ENCODE results near the gene RBM19. TPM values are rescaled to one million over a fixed set of nuclear protein-coding genes. Genes with fewer than 3 reads are reported as not detected.

The RBM19 gene
- polyA plus RNA-seq, 10 donors = 11.8 to 21.7 (median 14.9) TPM

DNA sequence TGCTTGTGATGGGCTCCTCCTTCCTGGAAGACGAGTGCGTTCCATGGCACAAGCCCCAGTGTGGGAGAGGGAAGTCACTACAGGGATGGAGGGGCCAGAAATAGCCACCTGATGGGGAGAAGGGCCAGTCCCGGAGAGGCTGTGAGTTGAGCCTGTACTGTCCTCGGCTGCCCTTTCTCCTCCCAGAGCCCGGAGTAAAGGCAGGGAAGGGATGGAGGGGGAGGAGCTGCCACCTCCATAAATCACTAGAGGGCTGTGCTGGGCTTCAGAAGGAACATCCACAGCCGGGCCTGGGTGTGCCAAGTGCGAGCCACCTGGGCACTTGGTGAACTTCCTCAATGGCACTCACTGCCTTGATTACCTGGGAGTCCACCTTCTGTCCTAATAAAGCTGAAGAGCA, 110.1 kb downstream of the RBM19 start:
- no peak for DNase-seq

DNA sequence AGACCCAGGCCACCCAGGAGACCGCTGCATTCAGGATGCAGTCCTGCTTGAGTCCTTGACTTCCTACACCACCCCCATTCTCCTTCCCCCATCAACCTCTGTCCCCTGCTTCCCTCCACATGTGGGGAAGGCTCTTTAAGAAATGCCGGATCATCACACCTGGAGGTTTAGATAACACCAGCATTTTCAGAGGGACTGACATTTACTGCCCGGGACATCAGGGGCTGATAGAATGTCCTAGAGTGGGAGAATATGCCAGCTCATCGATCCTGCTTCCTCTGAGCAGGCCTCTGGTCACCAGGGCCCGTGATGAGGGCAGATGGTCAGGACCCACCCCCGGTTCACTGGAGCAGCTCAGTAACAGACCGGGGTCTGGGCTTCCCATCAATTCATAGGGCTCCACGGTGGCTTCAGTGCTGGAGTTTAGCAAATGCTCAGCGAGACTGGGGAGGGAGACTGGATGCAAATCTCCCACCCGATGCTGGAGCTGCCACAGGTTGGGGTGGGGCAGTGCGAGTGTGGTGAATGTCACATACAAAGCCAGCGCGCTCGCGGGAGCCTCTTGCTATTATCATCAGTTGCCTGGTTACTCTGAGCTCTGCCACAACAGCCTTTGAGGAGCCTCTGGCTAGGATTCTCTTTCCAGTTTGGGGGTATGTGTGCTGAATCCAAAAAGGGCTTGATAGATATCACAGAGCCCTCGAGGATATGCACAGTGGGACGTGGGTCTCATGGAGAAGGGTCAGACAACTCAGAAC, 111.6 kb downstream of the RBM19 start:
- DNase-seq = no peak

DNA sequence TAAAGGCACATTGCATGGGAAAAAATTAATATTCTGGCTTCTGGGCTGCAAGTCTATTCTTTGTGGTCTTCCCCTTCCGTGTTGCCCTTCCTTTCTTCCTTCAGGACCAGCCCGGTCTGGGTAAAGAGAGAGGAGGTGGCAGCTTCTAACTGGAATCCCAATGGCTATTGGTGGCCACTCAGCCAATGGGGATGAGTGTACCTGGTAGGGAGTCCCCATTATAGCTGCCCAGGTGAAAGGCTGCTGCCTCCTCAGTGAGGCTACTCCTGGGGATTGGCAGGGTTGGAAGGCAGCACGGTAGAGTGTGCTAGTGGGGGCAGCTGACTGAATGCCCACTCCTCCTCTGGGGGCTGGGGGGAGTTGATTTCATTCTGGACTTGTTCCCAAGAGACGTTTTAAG, 112.6 kb downstream of the RBM19 start:
- DNase-seq = no peak

- DNase-seq = peak in 1 of 3 donors; percentile 29
Observed at GRCh38 chr12:113852695-113853490, 113.2 kb downstream of the RBM19 start.

DNA sequence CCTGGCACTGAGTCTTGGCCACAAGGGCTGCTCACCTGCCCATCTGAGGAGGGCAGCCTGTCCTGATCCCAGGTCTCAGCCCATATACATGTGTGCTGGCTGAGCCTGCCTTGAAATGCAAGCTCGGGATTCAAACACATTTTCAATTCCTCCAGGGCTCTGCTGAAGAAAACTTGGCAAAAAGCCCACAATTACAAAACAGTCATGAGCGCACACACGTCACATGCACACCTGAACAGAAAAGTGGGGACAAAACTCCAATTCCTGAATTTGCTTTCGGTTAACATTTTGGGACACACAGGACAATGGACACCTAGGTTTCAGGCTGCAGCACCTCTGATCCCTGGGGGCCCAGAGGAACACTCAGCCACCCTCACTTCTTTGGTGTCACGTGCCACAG, 113.9 kb downstream of the RBM19 start:
- no peak for DNase-seq

DNA sequence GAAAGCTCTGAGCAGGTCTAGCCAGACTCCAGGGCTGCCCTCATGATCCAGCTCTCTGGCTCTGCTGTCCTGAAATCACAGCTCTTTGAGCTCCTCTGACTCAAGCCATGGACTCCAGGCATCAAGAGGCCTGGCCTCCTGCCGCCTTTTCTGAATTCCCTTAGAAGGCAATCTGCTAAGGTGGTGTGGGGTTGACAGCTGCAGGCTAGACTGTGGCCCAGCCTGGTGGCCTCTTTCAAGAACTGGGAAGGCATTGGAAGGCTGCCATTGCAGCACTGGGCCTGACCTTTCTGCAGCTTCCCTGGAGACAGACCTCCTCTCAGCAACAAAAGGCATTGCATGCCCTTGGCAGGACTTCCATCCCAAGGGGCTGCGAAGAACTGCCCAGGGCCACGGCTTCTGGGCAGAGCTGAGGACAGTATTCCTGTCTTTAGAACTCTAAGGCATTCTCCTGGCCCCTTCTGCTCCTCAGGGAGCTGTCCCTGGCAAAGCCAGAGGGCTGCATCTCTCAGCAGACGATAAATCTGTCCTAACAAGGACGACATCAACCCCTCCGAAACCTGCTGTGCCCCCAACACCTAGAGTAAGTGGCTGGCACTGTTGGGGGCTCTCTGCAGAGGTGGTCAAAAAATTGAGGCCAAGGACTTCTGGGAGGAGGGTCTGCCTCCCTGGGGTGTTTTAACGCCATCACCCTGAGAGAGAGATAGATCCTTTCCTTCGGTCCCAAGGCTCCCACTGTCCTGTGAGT, 115.6 kb downstream of the RBM19 start:
- peak; percentile 52 to 54 (median 52) for DNase-seq

DNA sequence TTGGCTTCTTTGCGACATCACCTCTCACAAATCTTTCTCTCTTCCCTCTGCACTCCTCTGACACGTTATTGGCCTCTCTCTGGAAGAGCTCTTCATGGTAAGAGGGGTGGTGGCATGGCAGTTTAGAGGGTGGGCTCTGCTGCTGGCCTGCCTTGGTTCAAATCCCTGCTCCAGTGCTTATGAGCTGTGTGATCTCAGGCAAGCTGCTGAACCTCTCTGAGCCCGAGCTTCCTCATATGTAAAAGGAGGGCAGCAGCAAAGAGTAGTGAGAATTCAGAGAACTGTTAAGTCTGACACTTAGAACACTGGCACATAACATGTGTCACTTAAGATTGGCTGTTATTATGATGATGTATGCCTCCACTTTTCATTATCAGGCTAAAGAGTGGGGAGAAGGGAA, 118.3 kb downstream of the RBM19 start:
- DNase-seq = no peak

GRCh38 chr12:113846883-113847755, 119.0 kb downstream of the RBM19 start:
- peak in 1 of 3 donors; percentile 73 for DNase-seq

DNA sequence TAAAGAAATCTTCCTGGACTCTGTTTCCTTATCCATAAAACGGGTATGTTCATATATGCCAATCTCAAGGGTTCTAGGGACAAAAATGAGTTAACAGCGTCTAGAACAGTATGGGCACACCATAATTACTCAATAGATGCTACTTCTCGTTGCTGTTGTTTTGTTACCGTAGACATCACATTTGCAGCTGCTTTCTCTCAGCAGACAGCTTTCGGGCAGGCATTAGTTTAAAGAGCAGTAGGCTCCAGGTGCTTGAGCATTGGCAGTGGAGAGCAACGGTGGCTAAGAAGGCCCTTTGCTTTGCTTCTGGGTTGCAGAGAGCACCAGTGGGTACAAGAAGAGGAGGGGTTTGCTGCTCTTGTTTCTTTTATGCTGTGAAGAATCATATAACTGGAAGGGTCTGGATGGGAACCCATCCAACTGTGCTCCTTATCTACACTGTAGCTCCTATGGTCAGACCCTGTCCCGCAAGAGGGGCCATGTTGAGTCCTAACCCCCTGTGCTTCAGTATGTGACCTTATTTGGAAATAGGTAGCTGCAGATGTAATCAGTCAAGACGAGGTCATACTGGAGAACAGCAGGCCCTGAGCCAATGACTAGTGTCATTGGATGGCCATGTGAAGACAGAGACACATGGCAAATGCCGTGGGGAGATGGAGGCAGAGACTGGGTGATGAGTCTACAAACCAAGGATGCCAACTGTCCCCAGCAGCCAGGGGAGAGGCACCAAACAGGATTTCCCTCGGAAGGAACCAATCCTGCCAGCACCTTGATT, 120.0 kb downstream of the RBM19 start:
- DNase-seq = no peak

- no peak for DNase-seq
Observed at GRCh38 chr12:113844495-113845210, 121.5 kb downstream of the RBM19 start.

DNA sequence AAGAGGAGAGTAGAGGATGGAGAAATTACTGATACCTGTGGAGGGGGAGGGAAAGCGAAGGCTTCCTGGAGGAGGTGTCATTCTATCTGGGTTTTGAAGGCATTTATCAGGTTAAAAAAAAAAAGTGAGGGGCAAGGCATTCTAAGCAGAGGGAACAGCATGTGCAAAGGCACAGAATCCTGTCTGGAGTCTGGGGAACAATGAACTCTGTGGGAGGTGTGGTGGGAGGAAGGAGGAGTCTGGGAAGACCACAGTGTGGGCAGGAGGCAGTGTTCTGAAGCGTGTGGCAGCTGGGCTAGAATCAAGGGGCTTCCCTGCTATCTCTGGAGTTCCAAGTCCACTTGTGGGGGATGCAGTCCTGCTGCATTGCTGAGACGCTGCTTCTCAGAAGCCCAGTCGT, 123.4 kb downstream of the RBM19 start:
- no peak for DNase-seq

- DNase-seq = no peak
Observed at GRCh38 chr12:113841786-113842185, 124.3 kb downstream of the RBM19 start.

DNA sequence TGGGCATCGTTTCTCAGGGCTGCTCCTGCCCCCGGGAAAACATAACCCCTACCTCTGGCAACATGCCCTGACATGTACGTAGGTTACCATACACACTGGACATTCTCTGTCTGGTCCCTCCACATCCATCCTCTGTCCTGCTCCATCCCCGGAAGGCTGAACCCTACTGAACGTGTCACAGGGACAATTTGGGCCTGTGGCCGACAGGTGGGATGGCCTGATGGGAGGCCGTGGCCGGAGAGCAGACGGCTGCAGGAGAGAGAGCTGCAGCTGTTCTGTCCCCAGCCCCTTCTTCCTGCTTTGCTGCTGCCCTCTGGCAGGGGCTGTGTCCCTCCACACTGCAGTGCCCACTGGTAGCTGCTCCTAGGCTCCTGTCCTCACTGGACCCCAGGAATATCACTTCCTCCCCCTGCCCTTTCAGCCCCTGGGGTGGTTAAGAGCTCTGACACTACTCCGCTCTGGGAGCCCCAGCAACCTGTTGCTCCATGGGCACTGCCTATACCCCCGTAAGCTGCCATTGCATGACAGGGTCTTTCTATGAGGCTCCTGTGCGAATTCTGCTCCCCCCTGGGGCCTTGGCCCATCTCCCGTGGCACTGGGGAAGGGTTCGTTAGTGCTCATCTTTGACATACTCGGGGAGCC, 125.6 kb downstream of the RBM19 start:
- DNase-seq = no peak

DNA sequence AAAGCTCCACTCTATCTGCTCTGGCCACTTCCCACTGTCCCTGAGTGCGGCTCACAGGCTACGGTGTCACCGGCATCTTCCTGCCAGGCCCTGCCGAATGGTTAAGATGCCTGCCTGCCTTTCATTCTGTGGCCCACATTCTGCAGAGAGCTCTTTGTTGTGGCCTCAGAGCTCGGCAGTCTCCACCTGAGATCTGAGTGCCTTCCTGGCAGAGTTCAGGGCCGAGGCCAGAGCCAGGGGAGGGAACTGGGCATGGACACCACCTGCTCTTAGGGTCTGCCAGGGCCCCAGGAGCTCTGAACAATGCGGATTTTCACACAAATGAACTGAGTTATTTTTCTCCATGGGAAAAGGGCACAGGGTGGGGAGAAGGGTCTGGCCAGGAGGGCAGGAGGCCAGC, 127.2 kb downstream of the RBM19 start:
- DNase-seq = no peak

DNA sequence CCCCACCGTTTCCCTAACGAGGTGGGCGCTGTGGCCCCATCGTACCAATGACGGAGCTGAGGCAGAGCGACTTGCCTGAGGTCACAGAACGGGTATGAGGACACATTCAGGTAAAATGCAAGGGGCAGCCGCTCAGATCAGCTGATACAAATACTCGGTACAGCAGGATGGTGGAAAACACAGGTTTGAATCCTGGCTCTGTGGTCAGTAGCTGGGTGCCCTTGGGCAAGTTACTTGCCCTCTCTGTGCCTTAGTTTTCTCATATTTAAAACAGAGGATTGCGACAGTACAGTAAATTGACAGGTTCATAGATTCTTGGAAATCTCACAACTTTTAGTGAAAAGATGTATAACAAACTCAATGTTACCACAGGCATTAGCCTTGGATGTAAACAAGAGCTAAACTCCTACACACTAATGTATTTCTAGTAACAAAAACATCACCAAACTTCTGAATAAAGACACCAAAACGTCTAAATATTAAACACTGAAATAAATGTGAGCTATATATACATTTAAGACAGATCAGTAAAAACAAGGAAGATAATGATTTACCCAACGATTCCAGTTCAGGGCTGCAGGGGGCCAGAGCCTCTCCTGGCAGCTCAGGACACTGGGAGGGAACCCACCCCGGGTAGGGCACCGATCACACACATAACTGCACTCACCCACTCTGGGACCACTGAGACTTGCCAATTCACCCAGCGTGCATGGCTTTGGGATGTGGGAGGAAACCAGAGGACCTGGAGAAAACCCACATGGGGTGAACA, 128.4 kb downstream of the RBM19 start:
- no peak for DNase-seq

DNA sequence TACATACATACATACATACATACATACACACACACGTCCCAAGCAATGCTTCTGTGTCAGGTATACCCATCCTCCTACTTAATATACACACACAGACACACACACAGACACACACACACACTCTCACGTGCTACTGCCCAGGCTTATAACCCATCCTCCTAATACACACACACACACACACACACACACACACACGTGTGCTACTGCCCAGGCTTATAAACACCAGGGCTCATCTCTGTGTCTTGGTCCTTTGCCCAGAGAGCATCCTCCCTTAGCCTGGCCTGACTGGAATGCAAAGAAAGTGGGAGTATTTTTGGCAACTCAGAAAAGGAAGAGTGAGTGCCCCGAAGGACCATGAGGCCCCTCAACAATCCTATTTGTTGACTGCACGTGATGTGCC, 129.0 kb downstream of the RBM19 start:
- DNase-seq = peak in 1 of 3 donors; percentile 39

GRCh38 chr12:113835896-113836295, 130.2 kb downstream of the RBM19 start:
- no peak for DNase-seq

DNA sequence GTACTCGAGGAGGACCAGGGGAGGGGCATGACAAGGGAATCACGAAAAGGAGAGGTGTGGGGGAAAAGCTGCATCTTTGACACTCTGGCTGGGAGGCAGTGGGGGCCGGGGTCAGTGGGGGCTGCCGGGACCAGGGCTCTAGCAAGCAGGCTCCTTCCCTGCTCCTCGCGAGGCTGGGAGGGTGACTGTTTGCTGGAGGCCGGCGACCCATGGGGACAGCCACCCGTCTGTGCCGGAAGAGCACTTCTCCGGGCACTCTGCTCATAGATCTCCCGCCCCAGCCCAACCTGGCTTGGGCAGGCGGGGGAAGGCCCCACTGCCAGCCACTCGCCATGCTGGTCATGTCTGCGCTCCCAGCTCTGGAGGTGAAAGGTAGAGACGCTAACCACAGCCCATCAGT, 130.7 kb downstream of the RBM19 start:
- no peak for DNase-seq

DNA sequence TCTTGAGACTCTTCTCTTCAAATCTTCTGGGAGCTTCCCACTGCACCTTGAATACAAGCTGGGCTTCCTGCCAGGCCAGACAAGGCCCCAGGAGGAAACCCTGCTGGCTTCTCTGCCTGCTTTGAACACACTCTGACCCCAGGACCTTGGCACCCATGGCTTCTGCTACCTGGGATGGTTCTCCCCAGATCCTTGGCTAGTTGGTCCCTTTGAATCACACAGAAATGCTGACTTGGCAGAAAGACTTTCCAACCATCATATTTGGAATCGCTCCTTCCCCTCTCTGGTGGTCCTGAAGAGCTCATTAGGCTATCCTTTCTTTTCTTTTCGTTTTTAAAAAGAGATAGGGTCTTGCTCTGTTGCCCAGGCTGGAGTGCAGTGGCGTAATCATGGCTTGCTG, 132.7 kb downstream of the RBM19 start:
- DNase-seq = no peak

All from muscle of back (tissue), 11 donors.